Parathyroid adenoma (tissue), 2 donors: Measurements from ENCODE around the gene PIK3AP1.

ENCODE experiments used
- H2AFZ ChIP-seq: fragments of 300-600 bp; sonication (generic); one replicate; pipeline ENCODE4 v1.7.0; 2017; ENCODE audit warnings: antibody characterized with exemption, mild to moderate bottlenecking
- H3K27ac ChIP-seq: fragments of 300-600 bp; sonication (generic); one replicate; pipeline ENCODE4 v1.7.0; 2017
- H3K27me3 ChIP-seq: fragments of 300-600 bp; sonication (generic); one replicate; pipeline ENCODE4 v1.7.0; 2017; ENCODE audit warnings: low read length; ENCODE audit not compliant: control insufficient read depth, insufficient read depth
- H3K36me3 ChIP-seq: fragments of 300-600 bp; sonication (generic); one replicate; pipeline ENCODE4 v1.7.0; 2017; ENCODE audit warnings: low read length; ENCODE audit not compliant: control insufficient read depth, insufficient read depth
- H3K4me1 ChIP-seq: fragments of 300-600 bp; sonication (generic); one replicate; pipeline ENCODE4 v1.7.0; 2017; ENCODE audit warnings: control low read depth
- H3K4me2 ChIP-seq: fragments of 300-600 bp; sonication (generic); one replicate; pipeline ENCODE4 v1.7.0; 2017; ENCODE audit warnings: low read length
- H3K4me3 ChIP-seq: fragments of 300-600 bp; sonication (generic); one replicate; pipeline ENCODE4 v1.7.0; 2017; ENCODE audit warnings: low read depth, low read length
- H3K79me2 ChIP-seq: fragments of 300-600 bp; sonication (generic); one replicate; pipeline ENCODE4 v1.7.0; 2017; ENCODE audit warnings: control low read depth
- H3K9ac ChIP-seq: fragments of 300-600 bp; sonication (generic); one replicate; pipeline ENCODE4 v1.7.0; 2017; ENCODE audit warnings: mild to moderate bottlenecking
- H3K9me3 ChIP-seq: fragments of 300-600 bp; sonication (generic); one replicate; pipeline ENCODE4 v1.7.0; 2017; ENCODE audit warnings: low read length; ENCODE audit not compliant: control insufficient read depth
- CTCF ChIP-seq: fragments of 300-600 bp; sonication (generic); IDR thresholded peaks from one replicate; pipeline ENCODE4 v1.7.0; 2017; ENCODE audit warnings: antibody characterized with exemption, mild to moderate bottlenecking
- donor health status: primary hyperparathyroidism.

The PIK3AP1 gene

GRCh38 chr10:96648297-96648696 lies 72.0 kb downstream of the PIK3AP1 start:
- no peak overlapping the region for H2AFZ ChIP-seq
- H3K4me2 ChIP-seq, result no peak overlapping the region
- H3K9me3 ChIP-seq, result no peaks in the 10 kb centered on the region
- H3K27me3 ChIP-seq, result no peaks in the 10 kb centered on the region
- no peak overlapping the region for H3K9ac ChIP-seq
- no peak overlapping the region for H3K4me3 ChIP-seq
- H3K79me2 ChIP-seq, result no peaks in the 10 kb centered on the region
- H3K4me1 ChIP-seq, result no peaks in the 10 kb centered on the region
- H3K27ac ChIP-seq, result no peak overlapping the region
- TF ChIP-seq CTCF, result no peak
- no peaks in the 10 kb centered on the region for H3K36me3 ChIP-seq

GRCh38 chr10:96647466-96647865 lies 72.8 kb downstream of the PIK3AP1 start:
- Histone ChIP-seq H2AFZ (no peak overlapping the region), H3K27me3 (no peaks in the 10 kb centered on the region), H3K9me3 (no peaks in the 10 kb centered on the region), H3K9ac (no peak overlapping the region), H3K4me2 (no peak overlapping the region), H3K27ac (no peak overlapping the region), H3K4me1 (no peaks in the 10 kb centered on the region), H3K4me3 (no peak overlapping the region), H3K79me2 (no peaks in the 10 kb centered on the region), H3K36me3 (no peaks in the 10 kb centered on the region)
- TF ChIP-seq CTCF, result no peak

- H3K27ac ChIP-seq, result no peak overlapping the region
- no peak overlapping the region for H2AFZ ChIP-seq
- H3K36me3 ChIP-seq, result no peaks in the 10 kb centered on the region
- no peaks in the 10 kb centered on the region for H3K79me2 ChIP-seq
- no peak for TF ChIP-seq CTCF
- no peak overlapping the region for H3K4me3 ChIP-seq
- no peak overlapping the region for H3K9ac ChIP-seq
- H3K9me3 ChIP-seq, result no peaks in the 10 kb centered on the region
- no peak overlapping the region for H3K4me2 ChIP-seq
- no peaks in the 10 kb centered on the region for H3K27me3 ChIP-seq
- H3K4me1 ChIP-seq, result no peaks in the 10 kb centered on the region
Observed at GRCh38 chr10:96646751-96647166, 73.6 kb downstream of the PIK3AP1 start.

GRCh38 chr10:96646301-96646700 lies 74.0 kb downstream of the PIK3AP1 start:
- no peak for TF ChIP-seq CTCF
- H3K9me3 ChIP-seq, result no peaks in the 10 kb centered on the region
- H2AFZ ChIP-seq, result no peak overlapping the region
- H3K4me3 ChIP-seq, result no peak overlapping the region
- no peaks in the 10 kb centered on the region for H3K27me3 ChIP-seq
- no peaks in the 10 kb centered on the region for H3K4me1 ChIP-seq
- no peak overlapping the region for H3K27ac ChIP-seq
- no peaks in the 10 kb centered on the region for H3K36me3 ChIP-seq
- H3K9ac ChIP-seq, result no peak overlapping the region
- H3K4me2 ChIP-seq, result no peak overlapping the region
- H3K79me2 ChIP-seq, result no peaks in the 10 kb centered on the region

- TF ChIP-seq CTCF, result no peak
- Histone ChIP-seq H3K4me1 (no peaks in the 10 kb centered on the region), H3K27ac (no peak overlapping the region), H3K79me2 (no peaks in the 10 kb centered on the region), H3K27me3 (no peaks in the 10 kb centered on the region), H2AFZ (no peak overlapping the region), H3K9me3 (no peaks in the 10 kb centered on the region), H3K4me3 (no peak overlapping the region), H3K36me3 (no peaks in the 10 kb centered on the region), H3K9ac (no peak overlapping the region), H3K4me2 (no peak overlapping the region)
Observed at GRCh38 chr10:96645191-96645721, 75.1 kb downstream of the PIK3AP1 start.
